Esophagus muscularis mucosa (tissue), 4 donors: ENCODE results near the gene CCDC92. TPM values are rescaled to one million over a fixed set of nuclear protein-coding genes. Genes with fewer than 3 reads are reported as not detected.

Experiments
- DNase-seq: peaks from one replicate; pipeline ENCODE4 v3.0.0-alpha.2; 2017; ENCODE audit errors: extremely low spot score
- H3K27ac ChIP-seq, 4 donors: fragments of 200-600 bp; sonication (generic); replicated peaks in 1 of 4; 1 replicate in 3 of 4; 2 replicates in 1 of 4; pipeline ENCODE4 v1.5.1; 2016 to 2019; ENCODE audit warnings: mild to moderate bottlenecking in 1 of 4
- H3K27me3 ChIP-seq, 4 donors: fragments of 200-600 bp; sonication (generic); one replicate each; pipeline versions ENCODE4 v1.5.1 to v1.6.0; 2016 to 2019
- H3K36me3 ChIP-seq, 4 donors: fragments of 200-600 bp; sonication (generic); one replicate each; pipeline ENCODE4 v1.5.1; 2016 to 2019
- H3K4me1 ChIP-seq, 4 donors: fragments of 200-600 bp; sonication (generic); one replicate each; pipeline ENCODE4 v1.5.1; 2016 to 2019
- H3K4me3 ChIP-seq, 4 donors: fragments of 200-600 bp; sonication (generic); 1 replicate in 2 of 4; 2 replicates in 2 of 4; pipeline ENCODE4 v1.5.1; 2016 to 2019; ENCODE audit warnings: mild to moderate bottlenecking in 4 of 4, moderate library complexity in 1 of 4
- H3K9me3 ChIP-seq, 4 donors: fragments of 200-600 bp; sonication (generic); 1 replicate in 3 of 4; 2 replicates in 1 of 4; pipeline ENCODE4 v1.5.1; 2016 to 2019
- CTCF ChIP-seq, 3 experiments: fragments of 200-600 bp in 2 of 3; fragments of 450-650 bp in 1 of 3; sonication (generic) in 2 of 3; IDR thresholded peaks; one replicate each; pipeline ENCODE4 v1.5.1; 2017 to 2019; ENCODE audit warnings: antibody characterized with exemption in 3 of 3, mild to moderate bottlenecking in 2 of 3, moderate library complexity in 1 of 3
- EP300 ChIP-seq: sonication (generic); formaldehyde crosslinking; IDR thresholded peaks from one replicate; pipeline ENCODE4 v1.6.1; 2017; ENCODE audit warnings: antibody characterized with exemption
- POLR2A ChIP-seq: fragments of 450-650 bp; IDR thresholded peaks from one replicate; pipeline ENCODE4 v1.6.1; 2017; ENCODE audit warnings: antibody characterized with exemption, moderate library complexity, mild to moderate bottlenecking, low read depth
- POLR2AphosphoS5 ChIP-seq, 2 donors: sonication (generic); formaldehyde crosslinking; IDR thresholded peaks; one replicate each; pipeline ENCODE4 v1.6.1; 2017; ENCODE audit warnings: antibody characterized with exemption in 2 of 2
- WGBS: methylation state at CpG from one replicate; pipeline ENCODE4 v1.1.5; 2018; 5-methylcytosine and 5-hydroxymethylcytosine counted together
- intact Hi-C: fragments of 100-400 bp; cut with DNase I; formaldehyde crosslinking; loops from one replicate; pipeline ENCODE4 v1.15.1; 2023
- total RNA-seq, 4 donors: library from RNA; depleted of rRNA; stranded (reverse); fragments of >200 nt; gene quantifications; one replicate each; pipeline versions ENCODE4 v1.1.0 to v1.2.1, GENCODE V29; 2016

Gene CCDC92
- total RNA-seq, 4 donors from 2014 or later: 42.2 to 66.3 (median 54.1) TPM

- no peak overlapping the region for H3K4me3 ChIP-seq
- intact Hi-C loops: loop anchor here (5.0 kb wide), 1 partner anchor 73 kb away; no protein-coding TSS in a partner anchor
Measured at GRCh38 chr12:123908884-123909725, 63.5 kb downstream of the CCDC92 start.

GRCh38 chr12:123907726-123908476, 64.7 kb downstream of the CCDC92 start:
- H3K27ac ChIP-seq: no peak overlapping the region
- no peaks in the 10 kb centered on the region for H3K4me1 ChIP-seq
- peaks cover 0 to 14% (median 0%) of the 10 kb centered on the region in 4 donors for H3K27me3 ChIP-seq
- no peak for DNase-seq
- TF ChIP-seq CTCF (IDR thresholded peaks at IDR 0.05) (no peak), POLR2A (no peak), POLR2AphosphoS5 (IDR thresholded peaks at IDR 0.05) (no peak), EP300 (no peak)
- H3K36me3 ChIP-seq: no peaks in the 10 kb centered on the region
- no peaks in the 10 kb centered on the region for H3K9me3 ChIP-seq
- 77% methylated on average over 11 of the region's 12 CpGs for WGBS
- H3K4me3 ChIP-seq: no peak overlapping the region
- intact Hi-C loops: loop anchor here (5.0 kb wide), 1 partner anchor 74 kb away; no protein-coding TSS in a partner anchor

More at GRCh38 chr12:123908884-123909725, 63.5 kb downstream of the CCDC92 start:
- Histone ChIP-seq H3K27me3 (peaks cover 0 to 2% (median 0%) of the 10 kb centered on the region in 4 donors), H3K27ac (no peak overlapping the region), H3K9me3 (no peaks in the 10 kb centered on the region), H3K36me3 (no peaks in the 10 kb centered on the region), H3K4me1 (no peaks in the 10 kb centered on the region)
- no peak for TF ChIP-seq CTCF (IDR thresholded peaks at IDR 0.05)
- TF ChIP-seq POLR2AphosphoS5 (IDR thresholded peaks at IDR 0.05): no peak
- TF ChIP-seq EP300: no peak
- no peak for TF ChIP-seq POLR2A
- WGBS: 80% methylated on average over 31 of the region's 37 CpGs
- no peak for DNase-seq

- Histone ChIP-seq H3K4me1 (no peaks in the 10 kb centered on the region), H3K36me3 (no peaks in the 10 kb centered on the region), H3K27ac (no peak overlapping the region), H3K27me3 (peaks cover 0 to 24% (median 0%) of the 10 kb centered on the region in 4 donors), H3K9me3 (no peaks in the 10 kb centered on the region), H3K4me3 (no peak overlapping the region)
- whole genome bisulfite sequencing: 96% methylated on average over 7 of the region's 7 CpGs
- no peak for TF ChIP-seq POLR2AphosphoS5 (IDR thresholded peaks at IDR 0.05)
- no peak for TF ChIP-seq POLR2A
- no peak for TF ChIP-seq EP300
- no peak for TF ChIP-seq CTCF (IDR thresholded peaks at IDR 0.05)
- no peak for DNase-seq
- intact Hi-C loops: loop anchor here (5.0 kb wide), 1 partner anchor 75 kb away; no protein-coding TSS in a partner anchor
Measured at GRCh38 chr12:123906711-123907420, 65.8 kb downstream of the CCDC92 start.

DNA sequence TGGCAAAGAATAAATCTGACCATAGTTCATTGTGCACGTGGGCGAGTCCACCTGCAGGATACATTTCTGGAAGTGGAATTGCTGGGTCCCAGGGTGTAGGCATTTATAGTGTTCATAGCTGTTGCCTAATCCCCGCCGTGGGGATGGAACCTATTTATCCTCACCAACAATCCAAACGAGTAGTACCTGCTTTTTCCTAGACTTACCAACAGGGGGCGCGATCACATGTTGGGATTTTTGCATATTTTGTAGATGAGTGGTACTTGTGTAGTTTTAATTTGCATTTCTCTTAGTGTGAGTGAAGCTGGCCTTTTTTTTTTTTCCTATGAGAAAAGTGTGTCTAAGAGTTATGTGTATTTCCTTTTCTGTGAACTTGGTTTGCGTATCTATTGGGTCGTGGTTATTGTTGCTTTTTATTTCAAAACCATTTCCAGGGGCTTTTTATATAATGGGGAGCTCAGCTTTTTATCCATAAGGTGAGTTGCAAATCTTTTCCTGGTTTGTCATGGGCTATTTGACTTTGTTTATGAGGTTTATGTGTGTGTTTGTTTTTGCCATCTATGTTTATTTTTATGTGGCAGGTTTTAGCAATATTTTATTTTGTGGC, 67.2 kb downstream of the CCDC92 start:
- DNase-seq: no peak
- intact Hi-C loops: loop anchor here (5.0 kb wide), 1 partner anchor 77 kb away; no protein-coding TSS in a partner anchor
- TF ChIP-seq POLR2A (no peak), POLR2AphosphoS5 (IDR thresholded peaks at IDR 0.05) (peak in 1 of 2 donors; percentile 11), CTCF (IDR thresholded peaks at IDR 0.05) (peak; percentile 70 to 75 (median 72)), EP300 (no peak)
- Histone ChIP-seq H3K36me3 (no peaks in the 10 kb centered on the region), H3K4me1 (no peaks in the 10 kb centered on the region), H3K4me3 (no peak overlapping the region), H3K9me3 (no peaks in the 10 kb centered on the region), H3K27me3 (peaks cover 0 to 38% (median 0%) of the 10 kb centered on the region in 4 donors), H3K27ac (no peak overlapping the region)
- 38% methylated on average over 9 of the region's 9 CpGs for WGBS
